ENCODE measurements around the gene TRIM44. TPM values are rescaled to one million over a fixed set of nuclear protein-coding genes. Genes with fewer than 3 reads are reported as not detected.

Gene TRIM44
- total RNA-seq, 1 experiment from 2014 or later, result 33.4 TPM

- TF ChIP-seq REST (IDR thresholded peaks at IDR 0.05; ENCODE audit: low read depth) (no peak), ATF3 (IDR thresholded peaks at IDR 0.05) (no peak), SRF (IDR thresholded peaks at IDR 0.05; ENCODE audit: low read depth) (no peak), EZH2phosphoT487 (IDR thresholded peaks at IDR 0.05; ENCODE audit: borderline replicate concordance) (no peak), JUND (IDR thresholded peaks at IDR 0.05) (no peak)
Observed at GRCh38 chr11:35792148-35792845, 129.7 kb downstream of the TRIM44 start (continued).

- Histone ChIP-seq H3K9ac (ENCODE audit: low read length) (no peak overlapping the region), H4K20me1 (ENCODE audit: insufficient read depth) (no peaks in the 10 kb centered on the region), H3K36me3 (ENCODE audit: control insufficient read depth in 1 of 2, insufficient read depth in 2 of 2, low read length in 2 of 2) (no peaks in the 10 kb centered on the region), H3K4me1 (ENCODE audit: control insufficient read depth in 1 of 2, insufficient read depth in 2 of 2, low read length in 2 of 2) (peaks cover 2 to 38% of the 10 kb centered on the region in 2 experiments; a peak in 2 of 4 replicates), H3K27ac (ENCODE audit: low read depth, low read length) (no peak overlapping the region), H2AFZ (ENCODE audit: low read depth, low read length, poor library complexity, severe bottlenecking) (no peak overlapping the region), H3K4me3 (replicated peaks in 1 of 2; ENCODE audit: low read depth in 1 of 2, low read length in 2 of 2) (no peak overlapping the region), H3K27me3 (ENCODE audit: insufficient read depth, low read length) (no peaks in the 10 kb centered on the region), H3K9me2 (ENCODE audit: insufficient read depth) (no peaks in the 10 kb centered on the region), H3K9me3 (ENCODE audit: control insufficient read depth in 1 of 2, insufficient read depth in 1 of 2, low read depth in 1 of 2, low read length in 2 of 2) (no peaks in the 10 kb centered on the region), H3K79me2 (ENCODE audit: insufficient read depth, low read length) (no peaks in the 10 kb centered on the region), H3K4me2 (ENCODE audit: low read length) (no peak overlapping the region)
- intact Hi-C loops (cut with micrococcal nuclease), result no loop called here
- no TSS peak for BruUV-seq (replicated peaks)
- RAD21 ChIA-PET (ENCODE audit: low non-redundant PET in 1 of 2, low total read pairs in 2 of 2, uncharacterized antibody in 2 of 2, unreplicated experiment in 2 of 2), result no interaction called here
- CTCF ChIA-PET, result interaction anchor here (4.0 kb wide), 1 partner anchor 29 kb away, joined by 17 read pairs; no protein-coding TSS in a partner anchor
- ATAC-seq (no peak), DNase-seq (ENCODE audit: low read depth, low spot score) (no peak)
- POLR2A ChIA-PET, result no interaction called here
- TF ChIP-seq MAX (IDR thresholded peaks at IDR 0.05) (no peak), REST (IDR thresholded peaks at IDR 0.05; ENCODE audit: low read depth) (no peak), EZH2phosphoT487 (IDR thresholded peaks at IDR 0.05; ENCODE audit: borderline replicate concordance) (no peak), ZFX (IDR thresholded peaks at IDR 0.05) (no peak), SRF (IDR thresholded peaks at IDR 0.05; ENCODE audit: low read depth) (no peak), EZH2 (IDR thresholded peaks at IDR 0.05) (no peak), POLR2A (IDR thresholded peaks at IDR 0.05; ENCODE audit: borderline replicate concordance, extremely low read depth, insufficient read depth, insufficient read length) (no peak), JUND (IDR thresholded peaks at IDR 0.05) (no peak), SP1 (IDR thresholded peaks at IDR 0.05; ENCODE audit: low read depth) (no peak), ELF1 (IDR thresholded peaks at IDR 0.05; ENCODE audit: borderline replicate concordance, low read depth) (no peak), ZBTB33 (IDR thresholded peaks at IDR 0.05; ENCODE audit: extremely low read depth, insufficient replicate concordance, low read length) (no peak), ZNF274 (IDR thresholded peaks at IDR 0.05; ENCODE audit: low read depth, low read length) (no peak), CEBPB (IDR thresholded peaks at IDR 0.05; ENCODE audit: low read depth) (no peak), CBX3 (IDR thresholded peaks at IDR 0.05; ENCODE audit: low read depth) (no peak), RAD21 (IDR thresholded peaks at IDR 0.05; ENCODE audit: low read depth) (no peak)
Observed at GRCh38 chr11:35792846-35793192, 130.2 kb downstream of the TRIM44 start.

All from HCT116 (cell line).